HTERT RPE-1 (cell line): ENCODE data around the gene SEC16A.

Experiments
- in situ Hi-C: fragments of 300-500 bp; cut with MboI; formaldehyde crosslinking; loops from 4 replicates; pipeline ENCODE4 v1.14.3; 2020; ENCODE audit warnings: low sequenced_read_pairs

SEC16A gene

GRCh38 chr9:136486823-136487620 is 4.2 kb upstream of the SEC16A start:
- in situ Hi-C loops = no loop called here

GRCh38 chr9:136486131-136486530 is 3.3 kb upstream of the SEC16A start:
- in situ Hi-C loops = no loop called here

GRCh38 chr9:136485049-136486045 is 2.5 kb upstream of the SEC16A start:
- in situ Hi-C loops = no loop called here

- in situ Hi-C loops = no loop called here
These were observed 1.6 kb upstream of the SEC16A start for GRCh38 chr9:136484153-136485048.

- in situ Hi-C loops = no loop called here
These were observed 831 bp upstream of the SEC16A start for GRCh38 chr9:136483589-136484152.

GRCh38 chr9:136482046-136482792 is 621 bp downstream of the SEC16A start:
- in situ Hi-C loops = no loop called here

- in situ Hi-C loops = no loop called here
These were observed 1.3 kb downstream of the SEC16A start for GRCh38 chr9:136481558-136481957.

- in situ Hi-C loops = no loop called here
These were observed 6.3 kb downstream of the SEC16A start for GRCh38 chr9:136476369-136477150.

GRCh38 chr9:136474974-136475865 is 7.6 kb downstream of the SEC16A start:
- in situ Hi-C loops = no loop called here

- in situ Hi-C loops = no loop called here
These were observed 8.7 kb downstream of the SEC16A start for GRCh38 chr9:136474021-136474640.

GRCh38 chr9:136473354-136473721 is 9.5 kb downstream of the SEC16A start:
- in situ Hi-C loops = no loop called here

- in situ Hi-C loops = no loop called here
These were observed 10.0 kb downstream of the SEC16A start for GRCh38 chr9:136472640-136473353.

GRCh38 chr9:136471802-136472487 is 10.9 kb downstream of the SEC16A start:
- in situ Hi-C loops = no loop called here

- in situ Hi-C loops = no loop called here
These were observed 11.9 kb downstream of the SEC16A start for GRCh38 chr9:136470792-136471469.

- in situ Hi-C loops = no loop called here
These were observed 12.5 kb downstream of the SEC16A start for GRCh38 chr9:136470356-136470755.

GRCh38 chr9:136467766-136468165 is 15.1 kb downstream of the SEC16A start:
- in situ Hi-C loops = no loop called here
